ENCODE results near the gene PPFIA4. TPM values are rescaled to one million over a fixed set of nuclear protein-coding genes. Genes with fewer than 3 reads are reported as not detected.
"Not testable (repeated sequence)": the region's sequence is repeated elsewhere in the genome, so short reads cannot be mapped to it uniquely, and the experiment has no call there.

PPFIA4 gene
- total and polyA plus RNA-seq, 9 of the 15 experiments (the other 6 are each of a cell fraction or from before 2014, with no cell fraction given) = 0.07 to 12.0 (median 0.70) TPM

DNA sequence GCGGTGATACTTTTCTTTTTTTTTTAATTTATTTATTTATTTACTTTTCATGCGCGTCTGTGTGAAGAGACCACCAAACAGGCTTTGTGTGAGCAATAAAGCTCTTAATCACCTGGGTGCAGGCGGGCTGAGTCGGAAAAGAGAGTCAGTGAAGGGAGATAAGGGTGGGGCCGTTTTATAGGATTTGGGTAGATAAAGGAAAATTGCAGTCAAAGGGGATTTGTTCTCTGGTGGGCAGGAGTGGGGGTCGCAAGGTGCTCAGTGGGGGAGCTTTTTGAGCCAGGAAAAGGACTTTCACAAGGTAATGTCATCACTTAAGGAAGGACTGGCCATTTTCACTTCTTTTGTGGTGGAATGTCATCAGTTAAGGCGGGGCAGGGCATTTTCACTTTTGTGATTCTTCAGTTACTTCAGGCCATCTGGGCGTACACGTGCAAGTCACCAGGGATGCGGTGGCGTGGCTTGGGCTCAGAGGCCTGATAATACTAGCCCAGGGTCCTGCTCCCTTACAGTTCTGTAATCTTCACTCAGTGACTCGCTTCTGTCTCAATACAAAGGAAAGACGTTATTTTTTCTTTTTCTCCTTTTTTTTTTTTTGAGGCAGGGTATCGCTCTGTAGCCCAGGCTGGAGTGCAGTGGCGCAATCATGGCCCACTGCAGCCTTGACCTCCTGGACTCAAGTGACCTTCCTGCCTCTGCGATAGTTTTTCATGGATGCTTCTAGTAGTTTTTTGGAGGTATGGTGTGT is 20.7 kb upstream of the PPFIA4 start (continued):
- TF ChIP-seq ZNF592 (IDR thresholded peaks at IDR 0.05) (peak; percentile 76), TAL1 (IDR thresholded peaks at IDR 0.05) (peak; percentile 89), CCNT2 (IDR thresholded peaks at IDR 0.05; ENCODE audit: borderline replicate concordance, extremely low read depth, insufficient read length, low read depth, low read length) (peak; percentile 81), TCF3 (CRISPR knock-in tag; IDR thresholded peaks at IDR 0.05) (peak; percentile 80), MYC (IDR thresholded peaks at IDR 0.05; ENCODE audit: low read depth, low read length) (peak; percentile 95), TAF9B (IDR thresholded peaks at IDR 0.05; ENCODE audit: partially characterized antibody) (peak; percentile 68), BRD9 (IDR thresholded peaks at IDR 0.05; ENCODE audit: low read depth, partially characterized antibody) (peak; percentile 77), ZNF318 (IDR thresholded peaks at IDR 0.05; ENCODE audit: borderline replicate concordance in 1 of 2, low read depth in 1 of 2) (peak in 1 of 2 experiments; percentile 78; a peak in 1 of 4 replicates), ZBTB2 (IDR thresholded peaks at IDR 0.05) (peak; percentile 34; the same call in 1 of the 2 replicates), GABPB1 (CRISPR knock-in tag; IDR thresholded peaks at IDR 0.05) (0 out of 2 replicates have a peak, but pooled peaks have one; percentile 3)
- TF ChIP-seq MYC (CRISPR knock-in tag; IDR thresholded peaks at IDR 0.05; ENCODE audit: borderline replicate concordance, low read depth) = not testable (repeated sequence)
